Kidney (tissue), 14 donors: ENCODE data around the gene GSAP. TPM values are rescaled to one million over a fixed set of nuclear protein-coding genes. Genes with fewer than 3 reads are reported as not detected.

Source experiments
- DNase-seq, 5 donors: peaks; one replicate each; pipeline ENCODE4 v3.0.0-alpha.2; 2013 to 2020
- FAIRE-seq: peaks from 2 replicates; lab custom pipeline; 2012; peaks lifted over from hg19 to GRCh38; lab: Jason Lieb, UNC
- H3K27ac ChIP-seq, 2 donors: one replicate each; pipeline ENCODE4 v1.7.0; 2013; ENCODE audit warnings: low read depth in 2 of 2, low read length in 2 of 2, inconsistent platforms in 1 of 2
- H3K27me3 ChIP-seq: one replicate; pipeline ENCODE4 v1.7.1; 2013; ENCODE audit warnings: low read length, inconsistent platforms; ENCODE audit not compliant: control insufficient read depth, insufficient read depth
- H3K36me3 ChIP-seq, 3 donors: one replicate each; pipeline versions ENCODE4 v1.7.0 to v1.7.1; 2013; ENCODE audit warnings: low read length in 3 of 3, control low read depth in 1 of 3, inconsistent platforms in 1 of 3; ENCODE audit not compliant: insufficient read depth in 3 of 3, control insufficient read depth in 2 of 3
- H3K4me1 ChIP-seq, 3 donors: one replicate each; pipeline versions ENCODE4 v1.7.0 to v1.7.1; 2013; ENCODE audit warnings: low read length in 3 of 3, inconsistent platforms in 1 of 3, low read depth in 1 of 3; ENCODE audit not compliant: control insufficient read depth in 2 of 3, insufficient read depth in 2 of 3
- H3K4me3 ChIP-seq, 3 donors: one replicate each; pipeline versions ENCODE4 v1.7.0 to v1.8.1; 2013; ENCODE audit warnings: low read length in 3 of 3, control low read depth in 1 of 3, inconsistent platforms in 1 of 3
- H3K9ac ChIP-seq, 3 donors: one replicate each; pipeline versions ENCODE4 v1.7.0 to v1.7.1; 2013; ENCODE audit warnings: low read length in 3 of 3, control low read depth in 1 of 3, inconsistent platforms in 1 of 3
- H3K9me3 ChIP-seq, 3 donors: one replicate each; pipeline versions ENCODE4 v1.7.0 to v1.7.1; 2013; ENCODE audit warnings: low read length in 3 of 3, control low read depth in 1 of 3, inconsistent platforms in 1 of 3; ENCODE audit not compliant: control insufficient read depth in 2 of 3, insufficient read depth in 1 of 3
- CTCF ChIP-seq: IDR thresholded peaks from 3 replicates; pipeline ENCODE4 v1.5.1; 2012; ENCODE audit warnings: mild to moderate bottlenecking, moderate library complexity, borderline replicate concordance; ENCODE audit not compliant: insufficient read depth; ENCODE audit errors: extremely low read depth
- intact Hi-C: fragments of 100-400 bp; cut with DNase I; formaldehyde crosslinking; loops from one replicate; pipeline ENCODE4 v1.11.1; 2022
- polyA plus RNA-seq: library from polyadenylated mRNA; stranded (reverse); fragments of 350-450 nt; fragmentation: Illumina TruSeq; extraction: RNeasy Lipid Tissue Mini Kit (QIAGEN cat#74804); gene quantifications from one replicate; pipeline ENCODE4 v1.2.3, GENCODE V29; 2014; ENCODE audit warnings: low read depth, low replicate concordance; ENCODE audit not compliant: insufficient read depth
- total RNA-seq: library from RNA; stranded (reverse); fragmentation: NEBNext Ultra II Directional; extraction: Animal tissue kit (Norgen Biotek cat#: 25700); gene quantifications from one replicate; pipeline ENCODE4 v1.2.1, GENCODE V29; 2021
- donor health status: control.
- donor health status: control.
- donor health status: control.
- donor health status: control.
- donor health status: control.
- donor health status: DM: yes; HTN: yes; CAD: no.
- donor health status: Normal renal cell carcinoma (clear cell type).

The GSAP gene
- total and polyA plus RNA-seq, 2 donors from 2014 or later: 11.7 to 29.4 TPM

- no peak overlapping the region for H3K9ac ChIP-seq
- DNase-seq (no peak), FAIRE-seq (no peak)
- H3K27ac ChIP-seq: no peak overlapping the region
- H3K27me3 ChIP-seq: no peaks in the 10 kb centered on the region
- no peak overlapping the region for H3K4me3 ChIP-seq
- TF ChIP-seq CTCF: no peak
- H3K36me3 ChIP-seq: peaks cover 0 to 8% (median 2%) of the 10 kb centered on the region in 3 donors
- H3K9me3 ChIP-seq: no peaks in the 10 kb centered on the region
- intact Hi-C loops: no loop called here
- H3K4me1 ChIP-seq: no peaks in the 10 kb centered on the region
Observed at GRCh38 chr7:77388055-77388641, 28.0 kb downstream of the GSAP start.

- intact Hi-C loops: no loop called here
- Histone ChIP-seq H3K27me3 (no peaks in the 10 kb centered on the region), H3K36me3 (peaks cover 0 to 8% (median 2%) of the 10 kb centered on the region in 3 donors), H3K4me1 (no peaks in the 10 kb centered on the region), H3K9ac (no peak overlapping the region), H3K27ac (no peak overlapping the region), H3K4me3 (no peak overlapping the region), H3K9me3 (no peaks in the 10 kb centered on the region)
- TF ChIP-seq CTCF: no peak
- DNase-seq: peak in 1 of 5 donors; percentile 39
- FAIRE-seq: peak; percentile 54
Observed at GRCh38 chr7:77386165-77386822, 29.9 kb downstream of the GSAP start.

- intact Hi-C loops: no loop called here
- Histone ChIP-seq H3K27ac (no peak overlapping the region), H3K9ac (no peak overlapping the region), H3K4me3 (no peak overlapping the region), H3K36me3 (peaks cover 0 to 8% (median 2%) of the 10 kb centered on the region in 3 donors), H3K4me1 (peaks cover 0 to 7% (median 0%) of the 10 kb centered on the region in 3 donors), H3K27me3 (no peaks in the 10 kb centered on the region), H3K9me3 (no peaks in the 10 kb centered on the region)
- DNase-seq (no peak), FAIRE-seq (no peak)
- no peak for TF ChIP-seq CTCF
Observed at GRCh38 chr7:77383333-77383740, 32.8 kb downstream of the GSAP start.
